Left lung (tissue), 10 donors: ENCODE measurements around the gene PHF23. TPM values are rescaled to one million over a fixed set of nuclear protein-coding genes. Genes with fewer than 3 reads are reported as not detected.

Experiments
- ATAC-seq: fragments of 200-7000 bp; cut with Tn5 transposase; one replicate; pipeline ENCODE4 v1.9.1; 2020; ENCODE audit warnings: moderate library complexity
- DNase-seq, 4 donors: peaks; one replicate each; pipeline ENCODE4 v3.0.0-alpha.2; 2013 to 2020
- H3K27ac ChIP-seq, 2 donors: fragments of 200-600 bp; sonication (generic) in 1 of 2; one replicate each; pipeline versions ENCODE4 v1.5.0 to v1.8.0; 2020 to 2021
- H3K27me3 ChIP-seq, 2 donors: fragments of 200-600 bp; sonication (generic) in 1 of 2; one replicate each; pipeline versions ENCODE4 v1.5.0 to v1.8.0; 2020 to 2021
- H3K36me3 ChIP-seq, 2 donors: fragments of 200-600 bp; sonication (generic) in 1 of 2; one replicate each; pipeline versions ENCODE4 v1.5.0 to v1.8.0; 2020 to 2021
- H3K4me1 ChIP-seq, 2 donors: fragments of 200-600 bp; one replicate each; pipeline ENCODE4 v1.8.0; 2021
- H3K4me3 ChIP-seq, 2 donors: fragments of 200-600 bp; sonication (generic) in 1 of 2; one replicate each; pipeline versions ENCODE4 v1.5.0 to v1.8.0; 2020 to 2021; ENCODE audit warnings: mild to moderate bottlenecking in 1 of 2
- H3K9me3 ChIP-seq, 2 donors: fragments of 200-600 bp; sonication (generic) in 1 of 2; one replicate each; pipeline versions ENCODE4 v1.5.0 to v1.8.0; 2020 to 2021
- intact Hi-C, 2 donors: fragments of 100-400 bp; cut with DNase I; formaldehyde crosslinking; loops; one replicate each; pipeline versions ENCODE4 v1.11.2 to v1.14.2; 2022
- polyA plus RNA-seq, 6 donors: library from polyadenylated mRNA; unstranded; fragments of 120-200 nt; gene quantifications; one replicate each; pipeline ENCODE4 v1.2.1, GENCODE V29; 2013; ENCODE audit not compliant: insufficient read length in 6 of 6
- total RNA-seq, 2 donors: library from RNA; stranded (reverse); fragmentation: NEBNext Ultra II Directional; extraction: Animal tissue kit (Norgen Biotek cat#: 25700); gene quantifications; one replicate each; pipeline ENCODE4 v1.2.1, GENCODE V29; 2021
- TF ChIP-seq, protein P1 (sequence below), 2 donors: fragments of 200-600 bp; sonication (generic) in 1 of 2; IDR thresholded peaks; one replicate each; pipeline versions ENCODE4 v1.5.0 to v1.8.0; 2021; ENCODE audit warnings: antibody characterized with exemption in 2 of 2
- donor health status: DM: no; HTN: yes; CAD: no.
- donor health status: DM: no; HTN: no; CAD: no.

Gene PHF23
- total and polyA plus RNA-seq, 8 donors: 31.1 to 51.2 (median 44.5) TPM

DNA sequence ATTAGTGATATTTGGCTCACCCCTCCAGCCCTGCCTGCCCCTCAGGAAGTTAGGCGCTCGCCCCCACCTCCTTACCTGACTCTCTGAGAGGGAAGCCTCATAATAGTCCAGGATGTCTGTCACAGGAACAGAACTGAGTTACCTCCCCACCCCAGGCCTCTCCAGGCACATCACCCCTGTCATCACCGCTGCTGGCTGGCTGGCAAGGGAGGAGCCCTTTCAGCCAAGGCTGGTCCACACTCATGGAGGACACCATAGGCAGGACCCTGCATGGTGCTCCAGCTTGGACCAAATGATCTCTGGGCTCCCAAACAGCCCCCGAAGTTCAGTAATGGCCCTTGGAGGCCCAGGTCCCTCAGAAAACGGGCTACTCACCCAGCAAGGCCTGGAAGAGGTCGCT, 21.1 kb downstream of the PHF23 start:
- peaks cover 22 to 74% of the 10 kb centered on the region in 2 donors for H3K4me1 ChIP-seq
- TF ChIP-seq, protein P1, sequence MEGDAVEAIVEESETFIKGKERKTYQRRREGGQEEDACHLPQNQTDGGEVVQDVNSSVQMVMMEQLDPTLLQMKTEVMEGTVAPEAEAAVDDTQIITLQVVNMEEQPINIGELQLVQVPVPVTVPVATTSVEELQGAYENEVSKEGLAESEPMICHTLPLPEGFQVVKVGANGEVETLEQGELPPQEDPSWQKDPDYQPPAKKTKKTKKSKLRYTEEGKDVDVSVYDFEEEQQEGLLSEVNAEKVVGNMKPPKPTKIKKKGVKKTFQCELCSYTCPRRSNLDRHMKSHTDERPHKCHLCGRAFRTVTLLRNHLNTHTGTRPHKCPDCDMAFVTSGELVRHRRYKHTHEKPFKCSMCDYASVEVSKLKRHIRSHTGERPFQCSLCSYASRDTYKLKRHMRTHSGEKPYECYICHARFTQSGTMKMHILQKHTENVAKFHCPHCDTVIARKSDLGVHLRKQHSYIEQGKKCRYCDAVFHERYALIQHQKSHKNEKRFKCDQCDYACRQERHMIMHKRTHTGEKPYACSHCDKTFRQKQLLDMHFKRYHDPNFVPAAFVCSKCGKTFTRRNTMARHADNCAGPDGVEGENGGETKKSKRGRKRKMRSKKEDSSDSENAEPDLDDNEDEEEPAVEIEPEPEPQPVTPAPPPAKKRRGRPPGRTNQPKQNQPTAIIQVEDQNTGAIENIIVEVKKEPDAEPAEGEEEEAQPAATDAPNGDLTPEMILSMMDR (IDR thresholded peaks at IDR 0.05): no peak
- DNase-seq (no peak), ATAC-seq (no peak)
- no peaks in the 10 kb centered on the region for H3K9me3 ChIP-seq
- no peaks in the 10 kb centered on the region for H3K27me3 ChIP-seq
- H3K4me3 ChIP-seq: no peak overlapping the region
- H3K36me3 ChIP-seq: peaks cover 0 to 25% of the 10 kb centered on the region in 2 donors
- H3K27ac ChIP-seq: peak overlapping the region in 1 of 2 donors; percentile 33
- intact Hi-C loops: no loop called here

DNA sequence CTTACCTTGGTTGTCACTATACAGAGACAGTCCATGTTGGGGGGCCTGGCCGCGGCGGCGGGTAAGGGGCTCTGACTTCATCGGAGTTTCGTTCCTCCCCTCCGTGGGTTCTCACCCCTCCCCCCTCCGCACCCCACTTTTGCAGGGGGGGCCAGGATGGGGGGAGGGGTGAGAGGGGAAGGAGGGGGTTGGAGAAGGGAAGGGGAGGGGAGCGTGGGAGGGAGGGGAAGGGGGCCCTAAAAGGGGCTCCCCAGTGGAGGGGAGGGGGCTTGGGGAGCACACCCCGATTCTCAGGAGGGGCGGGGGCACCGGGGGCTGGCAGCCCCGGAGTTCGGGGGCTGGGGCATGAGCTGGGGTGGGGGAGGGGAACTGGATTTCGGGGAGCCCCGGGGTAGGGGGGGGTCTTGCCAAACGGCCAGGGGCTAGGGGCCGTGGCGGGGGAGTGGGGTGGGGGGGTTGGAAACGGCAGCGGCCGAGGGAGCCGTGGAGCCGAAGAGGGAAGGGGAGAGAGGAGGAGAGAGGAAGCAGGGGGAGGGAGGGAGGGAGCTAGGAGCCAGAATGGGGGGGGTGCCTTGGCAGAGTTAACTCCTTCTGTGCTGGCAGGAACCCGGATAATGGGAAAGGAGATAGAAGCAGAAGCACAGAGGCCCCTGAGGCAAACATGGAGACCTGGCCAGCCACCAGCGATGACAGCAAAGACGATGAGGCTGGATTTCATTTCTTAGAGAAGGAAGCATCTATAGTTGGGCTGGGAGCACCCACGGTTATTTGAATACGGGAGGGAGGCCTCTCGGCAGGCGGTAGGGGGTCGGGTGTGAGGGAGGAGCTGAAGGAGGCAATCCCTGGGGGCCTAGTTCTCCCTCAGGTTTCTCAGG, 21.9 kb downstream of the PHF23 start:
- TF ChIP-seq, protein P1 (IDR thresholded peaks at IDR 0.05): no peak
- DNase-seq: peak in 3 of 4 donors; percentile 56 to 90 (median 72)

DNA sequence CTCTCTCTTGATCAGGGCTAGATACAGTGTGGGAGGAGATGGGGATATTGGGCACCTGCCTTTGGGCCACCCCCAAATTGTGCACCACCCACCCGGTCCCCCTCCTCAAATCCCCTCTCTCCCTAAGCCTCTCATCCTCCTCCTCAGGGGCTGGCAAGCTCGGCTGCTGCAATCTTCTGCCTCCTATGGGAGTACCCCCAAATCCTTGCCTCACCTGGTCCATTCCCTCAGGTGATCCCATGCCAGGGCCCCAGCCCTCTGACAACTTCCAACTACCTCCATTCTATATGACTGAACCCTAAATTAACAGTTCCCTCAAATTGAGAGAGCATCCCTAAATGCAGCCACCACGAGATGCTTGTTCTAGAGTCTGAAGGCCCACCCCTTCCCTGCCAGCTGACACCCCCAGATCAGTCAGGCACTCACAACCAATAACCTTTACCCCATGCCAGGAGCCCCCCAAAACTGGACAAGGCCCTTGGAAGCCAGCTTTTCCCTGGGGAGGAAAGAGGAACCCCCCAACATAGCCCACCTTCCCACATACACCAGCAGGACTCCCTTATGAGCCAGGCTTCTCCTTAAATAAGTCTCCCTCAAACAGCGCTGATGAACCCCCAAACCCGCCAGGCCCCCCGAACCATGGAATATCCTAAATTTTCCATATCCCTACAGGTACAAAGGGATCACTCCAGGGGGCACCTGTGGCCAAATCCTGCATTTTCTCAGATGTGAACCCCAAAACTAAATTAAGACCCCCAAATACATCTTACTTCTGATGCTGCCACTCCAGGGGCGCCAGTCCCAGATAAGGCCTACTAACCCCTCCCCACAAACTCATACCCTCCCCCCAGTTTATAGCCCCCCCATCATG, 22.8 kb downstream of the PHF23 start:
- Histone ChIP-seq H3K27ac (peak overlapping the region; percentile 33 to 43), H3K4me1 (peaks cover 23 to 67% of the 10 kb centered on the region in 2 donors)

More for the DNA sequence above, 21.9 kb downstream of the PHF23 start:
- peak overlapping the region; percentile 36 to 49 for H3K4me3 ChIP-seq
- no peaks in the 10 kb centered on the region for H3K9me3 ChIP-seq
- intact Hi-C loops: no loop called here
- peaks cover 22 to 74% of the 10 kb centered on the region in 2 donors for H3K4me1 ChIP-seq
- ATAC-seq: no peak
- H3K27me3 ChIP-seq: no peaks in the 10 kb centered on the region
- H3K36me3 ChIP-seq: peaks cover 0 to 17% of the 10 kb centered on the region in 2 donors
- peak overlapping the region; percentile 33 to 43 for H3K27ac ChIP-seq

DNA sequence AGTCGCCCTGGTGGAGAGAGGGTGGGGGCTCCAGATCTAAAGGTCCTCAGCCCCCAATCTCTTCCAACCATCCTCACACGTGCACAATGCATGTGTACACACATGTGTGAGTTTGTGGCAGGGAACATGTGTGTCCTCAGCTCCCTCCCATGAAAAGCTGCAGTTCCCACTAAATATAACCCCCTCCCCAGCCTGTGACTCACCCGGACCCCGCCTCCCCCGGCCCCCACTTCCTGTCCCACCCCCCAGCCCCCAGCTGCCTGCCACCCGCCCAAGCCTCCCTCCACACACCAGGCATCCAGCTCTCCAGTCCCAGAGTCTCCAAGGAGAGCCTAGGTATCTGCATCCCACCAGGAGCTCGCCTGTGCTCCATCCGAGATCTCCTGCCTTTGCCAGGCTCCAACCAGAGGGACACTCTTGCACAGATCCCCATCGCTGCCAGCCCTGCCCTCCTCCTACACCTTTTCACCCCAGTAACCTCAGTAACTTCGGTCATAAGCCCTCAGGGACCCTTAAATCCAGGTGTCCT, 23.5 kb downstream of the PHF23 start:
- ATAC-seq: no peak
- Histone ChIP-seq H3K9me3 (no peaks in the 10 kb centered on the region), H3K27me3 (no peaks in the 10 kb centered on the region), H3K4me1 (peaks cover 16 to 59% of the 10 kb centered on the region in 2 donors), H3K27ac (peak overlapping the region in 1 of 2 donors; percentile 79), H3K4me3 (peak overlapping the region in 1 of 2 donors; percentile 56), H3K36me3 (peaks cover 0 to under 1% of the 10 kb centered on the region in 2 donors)
- intact Hi-C loops: no loop called here
- TF ChIP-seq, protein P1 (IDR thresholded peaks at IDR 0.05): no peak
- peak in 1 of 4 donors; percentile 39 for DNase-seq

More for the DNA sequence above, 22.8 kb downstream of the PHF23 start:
- Histone ChIP-seq H3K4me3 (peak overlapping the region; percentile 36 to 49), H3K9me3 (no peaks in the 10 kb centered on the region), H3K36me3 (peaks cover 0 to 8% of the 10 kb centered on the region in 2 donors), H3K27me3 (no peaks in the 10 kb centered on the region)
- intact Hi-C loops: no loop called here
- ATAC-seq (no peak), DNase-seq (no peak)
- TF ChIP-seq, protein P1 (IDR thresholded peaks at IDR 0.05): no peak
